ENCODE data around the gene TOE1. TPM values are rescaled to one million over a fixed set of nuclear protein-coding genes. Genes with fewer than 3 reads are reported as not detected.
"Not testable (repeated sequence)": the region's sequence is repeated elsewhere in the genome, so short reads cannot be mapped to it uniquely, and the experiment has no call there.

The TOE1 gene
- 7.1 TPM for polyA plus RNA-seq (ENCODE audit: insufficient read length)

- DNase-seq: peak; percentile 88
Measured at GRCh38 chr1:45339789-45340558, at the start of gene TOE1, which contains the start of gene MUTYH. Gene TOE1, plus strand, starts transcription at chr1:45340170. Its CDS starts 83 bp downstream, at chr1:45340253. Gene MUTYH, minus strand, starts transcription at chr1:45340440. Its CDS starts 5,935 bp downstream, at chr1:45334505.

DNA sequence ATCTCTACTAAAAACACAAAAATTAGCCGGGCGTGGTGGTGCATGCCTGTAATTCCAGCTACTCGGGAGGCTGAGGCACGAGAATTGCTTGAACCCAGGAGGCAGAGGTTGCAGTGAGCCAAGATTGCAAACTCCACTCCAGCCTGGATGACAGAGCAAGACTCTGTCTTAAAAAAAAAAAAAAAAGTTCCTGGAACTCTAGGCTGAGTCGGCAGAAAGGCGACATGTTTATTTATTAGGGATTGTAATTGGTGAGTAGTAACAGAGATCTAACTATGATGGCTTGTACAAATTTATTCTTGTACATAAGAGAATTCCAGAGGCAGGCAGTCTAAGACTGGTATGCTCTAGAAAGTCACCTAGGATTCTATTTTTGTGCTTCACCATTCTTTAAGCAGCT is 49.0 kb upstream of the TOE1 start:
- not testable (repeated sequence) for DNase-seq

GRCh38 chr1:45291716-45292115 is 48.3 kb upstream of the TOE1 start:
- DNase-seq: no peak

GRCh38 chr1:45297666-45298356 is 42.2 kb upstream of the TOE1 start:
- no peak for DNase-seq

DNA sequence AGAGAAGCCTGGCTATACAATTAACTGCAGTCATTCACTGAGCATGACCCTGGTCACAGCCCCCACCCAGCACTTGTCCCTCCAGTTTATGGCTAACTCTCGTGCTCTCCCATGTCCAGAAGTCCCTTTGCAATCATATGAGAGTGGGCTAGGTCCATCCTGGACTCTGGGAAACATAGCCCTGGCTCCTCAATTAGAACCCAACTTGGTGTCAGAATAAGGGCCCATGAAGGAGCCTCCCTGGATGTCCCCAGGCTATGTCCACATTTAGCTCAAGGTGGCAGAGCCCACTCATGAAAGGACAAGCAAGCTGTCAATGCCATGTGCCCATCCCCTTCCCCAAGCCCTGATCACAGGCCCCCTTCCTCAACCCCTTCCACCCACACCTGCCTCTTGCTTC is 40.7 kb upstream of the TOE1 start:
- DNase-seq: no peak

DNA sequence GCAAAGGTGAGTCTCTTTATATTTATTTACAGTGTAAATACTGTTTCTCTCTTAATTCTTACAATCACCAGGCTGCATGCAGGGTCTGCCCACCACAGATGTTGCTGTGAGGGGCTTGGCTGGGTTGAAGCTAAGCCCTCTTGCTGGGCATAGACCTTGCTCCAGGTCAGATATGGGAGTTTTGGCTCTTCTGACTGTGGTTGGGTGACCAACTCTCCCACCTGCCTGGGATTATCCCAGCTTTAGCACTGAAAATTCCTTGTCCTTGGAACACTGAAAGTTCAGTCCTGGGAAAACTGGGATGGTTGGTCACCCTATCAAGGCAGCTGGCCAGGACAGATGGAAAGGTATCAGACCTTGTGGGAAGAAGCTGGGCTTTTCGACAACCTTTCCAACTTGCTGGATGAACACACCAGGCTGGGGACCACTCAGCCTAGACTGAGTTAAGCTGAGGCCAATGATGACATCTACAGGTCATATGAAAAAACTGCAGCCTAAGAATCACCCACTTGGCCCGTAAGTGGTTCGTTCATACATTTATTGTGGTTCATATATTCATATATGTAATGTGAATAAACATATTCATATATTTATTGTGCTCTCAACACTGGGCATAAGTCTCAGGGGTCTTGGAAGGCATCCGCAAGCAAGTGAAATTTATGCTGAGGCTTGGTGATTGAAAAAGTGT is 39.8 kb upstream of the TOE1 start:
- peak; percentile 67 for DNase-seq

- no peak for DNase-seq
Measured at GRCh38 chr1:45300669-45300997, 39.3 kb upstream of the TOE1 start.

- DNase-seq: no peak
Measured at GRCh38 chr1:45302505-45303150, 37.3 kb upstream of the TOE1 start.

GRCh38 chr1:45303520-45304310 is 36.3 kb upstream of the TOE1 start:
- peak; percentile 96 for DNase-seq

DNA sequence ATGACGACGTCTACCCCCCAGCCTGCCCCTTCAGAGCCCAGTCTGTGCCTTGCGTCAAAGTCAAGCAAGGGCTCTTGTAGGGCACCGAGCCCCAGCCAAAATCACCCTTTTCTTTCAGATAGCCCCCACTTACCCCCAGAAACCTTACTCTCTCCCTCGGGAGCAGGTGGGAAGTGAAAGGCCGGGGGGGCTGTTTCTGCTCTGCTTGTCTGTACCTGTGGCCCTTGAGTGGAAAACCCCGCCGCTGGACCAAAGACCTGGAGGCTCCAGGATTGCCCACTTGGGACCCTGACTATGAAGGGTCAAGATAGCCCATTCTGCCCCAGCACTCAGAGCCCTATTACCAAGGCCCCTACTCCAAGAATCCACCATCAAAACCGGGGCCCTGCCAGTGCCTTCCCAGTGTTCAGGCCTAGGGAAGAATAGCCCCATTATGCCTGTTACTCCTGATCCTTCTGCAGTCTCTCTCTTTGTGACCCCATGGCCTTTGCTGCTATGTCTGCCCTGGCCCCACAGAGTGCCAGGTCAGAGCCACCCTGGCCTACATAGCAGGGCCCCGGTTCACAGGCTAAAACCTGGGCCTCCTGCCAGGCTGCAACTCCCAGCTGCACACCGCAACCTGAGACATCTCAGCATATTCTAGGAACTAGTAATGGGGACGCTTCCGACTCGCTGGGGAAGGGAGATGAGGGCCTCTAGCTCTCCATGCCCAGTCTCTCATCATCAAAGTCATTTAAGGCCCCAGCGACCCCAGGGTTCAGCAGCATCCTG is 35.5 kb upstream of the TOE1 start:
- DNase-seq: peak; percentile 19

- DNase-seq: no peak
Measured at GRCh38 chr1:45305231-45305630, 34.7 kb upstream of the TOE1 start.

- no peak for DNase-seq
Measured at GRCh38 chr1:45306319-45306718, 33.7 kb upstream of the TOE1 start.

GRCh38 chr1:45306905-45307304 is 33.1 kb upstream of the TOE1 start:
- DNase-seq: no peak

GRCh38 chr1:45314266-45314665 is 25.7 kb upstream of the TOE1 start:
- DNase-seq: no peak

GRCh38 chr1:45317166-45317565 is 22.8 kb upstream of the TOE1 start:
- DNase-seq: no peak

- DNase-seq: no peak
Measured at GRCh38 chr1:45319761-45320160, 20.2 kb upstream of the TOE1 start.

DNA sequence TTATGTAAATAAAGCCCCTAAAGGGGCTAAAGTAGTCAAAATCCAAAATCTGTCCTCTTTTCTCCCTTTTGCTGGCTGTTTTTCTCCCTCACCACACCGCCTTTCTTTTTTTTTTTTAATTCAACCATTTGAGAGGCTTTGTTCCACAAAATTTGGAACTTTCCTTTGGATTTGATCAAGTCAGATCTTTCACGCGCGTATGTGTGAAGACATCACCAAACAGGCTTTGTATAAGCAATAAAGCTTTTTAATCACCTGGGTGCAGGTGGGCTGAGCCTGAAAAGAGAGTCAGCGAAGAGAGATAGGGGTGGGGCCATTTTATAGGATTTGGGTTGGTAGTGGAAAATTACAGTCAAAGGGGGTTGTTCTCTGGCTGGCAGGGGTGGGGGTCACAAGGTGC is 18.5 kb upstream of the TOE1 start:
- no peak for DNase-seq

DNA sequence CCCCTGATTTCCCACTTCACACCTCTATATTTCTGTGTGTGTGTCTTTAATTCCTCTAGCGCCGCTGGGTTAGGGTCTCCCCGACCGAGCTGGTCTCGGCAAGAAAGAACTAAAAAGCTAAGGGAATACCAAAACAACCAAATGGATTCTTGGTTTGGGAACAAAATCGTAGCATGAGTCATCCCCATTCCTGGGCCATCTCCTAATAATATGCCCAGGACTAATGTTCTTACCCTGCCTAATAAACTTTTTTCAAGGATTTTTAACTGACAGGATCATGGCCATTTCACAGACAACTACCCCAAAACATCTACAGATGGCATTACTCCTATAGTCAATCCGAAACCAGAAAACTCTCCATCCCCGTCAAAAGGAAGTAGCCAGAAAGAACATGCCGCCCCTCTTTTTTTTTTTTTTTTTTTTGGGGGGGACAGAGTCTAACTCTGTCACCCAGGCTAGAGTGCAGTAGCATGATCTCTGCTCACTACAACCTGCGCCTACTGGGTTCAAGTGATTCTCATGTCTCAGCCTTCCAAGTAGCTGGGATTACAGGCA is 17.4 kb upstream of the TOE1 start:
- no peak for DNase-seq

GRCh38 chr1:45325851-45326506 is 14.0 kb upstream of the TOE1 start:
- no peak for DNase-seq
